Osteoblast (primary cell): Measurements from ENCODE around the gene KIR3DL2. TPM values are rescaled to one million over a fixed set of nuclear protein-coding genes. Genes with fewer than 3 reads are reported as not detected.
"Not testable (repeated sequence)": the region's sequence is repeated elsewhere in the genome, so short reads cannot be mapped to it uniquely, and the experiment has no call there.

Experiments used
- DNase-seq: peaks from one replicate; pipeline ENCODE4 v3.0.0; 2011; ENCODE audit warnings: low spot score, mixed read lengths; ENCODE audit not compliant: insufficient read length; ENCODE audit errors: missing footprints
- H2AFZ ChIP-seq: 2 replicates; pipeline ENCODE4 v1.6.0; 2011; ENCODE audit warnings: mild to moderate bottlenecking, low read length
- H3K27ac ChIP-seq: 2 replicates; pipeline ENCODE4 v1.5.1; 2011; ENCODE audit warnings: mild to moderate bottlenecking, low read depth, low read length, moderate library complexity
- H3K27me3 ChIP-seq: 2 replicates; pipeline ENCODE4 v1.6.0; 2012; ENCODE audit warnings: mild to moderate bottlenecking, control low read depth, inconsistent platforms, low read length, moderate library complexity; ENCODE audit not compliant: insufficient read depth
- H3K36me3 ChIP-seq: 2 replicates; pipeline ENCODE4 v1.5.1; 2011; ENCODE audit warnings: mild to moderate bottlenecking, low read length, control low read depth, moderate library complexity; ENCODE audit not compliant: insufficient read depth
- H3K4me1 ChIP-seq: 2 replicates; pipeline ENCODE4 v1.5.1; 2011; ENCODE audit warnings: mild to moderate bottlenecking, low read length, control low read depth, moderate library complexity; ENCODE audit not compliant: insufficient read depth
- H3K4me2 ChIP-seq: 2 replicates; pipeline ENCODE4 v1.6.0; 2011; ENCODE audit warnings: mild to moderate bottlenecking, low read length; ENCODE audit not compliant: insufficient read depth
- H3K4me3 ChIP-seq: fragments of 200-600 bp; sonication (generic); 3 replicates; pipeline ENCODE4 v1.5.1; 2012; ENCODE audit warnings: mild to moderate bottlenecking, low read length, inconsistent platforms; ENCODE audit not compliant: insufficient read depth
- H3K79me2 ChIP-seq: 2 replicates; pipeline ENCODE4 v1.6.0; 2012; ENCODE audit warnings: mild to moderate bottlenecking, low read length, control low read depth, inconsistent platforms; ENCODE audit not compliant: insufficient read depth
- H3K9me3 ChIP-seq: 2 replicates; pipeline ENCODE4 v1.5.1; 2011; ENCODE audit warnings: low read depth, low read length, control low read depth
- H4K20me1 ChIP-seq: 2 replicates; pipeline ENCODE4 v1.6.0; 2012; ENCODE audit warnings: mild to moderate bottlenecking, low read length, control low read depth; ENCODE audit not compliant: insufficient read depth
- total RNA-seq: library from RNA; depleted of rRNA; stranded (reverse); fragments of >200 nt; gene quantifications from 2 replicates; pipeline ENCODE4 v1.2.3, GENCODE V29; 2012
- TF ChIP-seq, protein P1 (sequence below): IDR thresholded peaks from 2 replicates; pipeline ENCODE4 v1.5.1; 2011; ENCODE audit warnings: mild to moderate bottlenecking, low read depth, low read length, moderate library complexity; ENCODE audit errors: extremely low read depth

KIR3DL2 gene
- total RNA-seq, 1 donor: not detected

- H3K4me1 ChIP-seq: no peaks in the 10 kb centered on the region
- no peaks in the 10 kb centered on the region for H4K20me1 ChIP-seq
- TF ChIP-seq, protein P1, sequence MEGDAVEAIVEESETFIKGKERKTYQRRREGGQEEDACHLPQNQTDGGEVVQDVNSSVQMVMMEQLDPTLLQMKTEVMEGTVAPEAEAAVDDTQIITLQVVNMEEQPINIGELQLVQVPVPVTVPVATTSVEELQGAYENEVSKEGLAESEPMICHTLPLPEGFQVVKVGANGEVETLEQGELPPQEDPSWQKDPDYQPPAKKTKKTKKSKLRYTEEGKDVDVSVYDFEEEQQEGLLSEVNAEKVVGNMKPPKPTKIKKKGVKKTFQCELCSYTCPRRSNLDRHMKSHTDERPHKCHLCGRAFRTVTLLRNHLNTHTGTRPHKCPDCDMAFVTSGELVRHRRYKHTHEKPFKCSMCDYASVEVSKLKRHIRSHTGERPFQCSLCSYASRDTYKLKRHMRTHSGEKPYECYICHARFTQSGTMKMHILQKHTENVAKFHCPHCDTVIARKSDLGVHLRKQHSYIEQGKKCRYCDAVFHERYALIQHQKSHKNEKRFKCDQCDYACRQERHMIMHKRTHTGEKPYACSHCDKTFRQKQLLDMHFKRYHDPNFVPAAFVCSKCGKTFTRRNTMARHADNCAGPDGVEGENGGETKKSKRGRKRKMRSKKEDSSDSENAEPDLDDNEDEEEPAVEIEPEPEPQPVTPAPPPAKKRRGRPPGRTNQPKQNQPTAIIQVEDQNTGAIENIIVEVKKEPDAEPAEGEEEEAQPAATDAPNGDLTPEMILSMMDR: no peak
- H3K36me3 ChIP-seq: no peaks in the 10 kb centered on the region
- H3K79me2 ChIP-seq: no peaks in the 10 kb centered on the region
- no peaks in the 10 kb centered on the region for H3K9me3 ChIP-seq
- H2AFZ ChIP-seq: no peak overlapping the region
- H3K27ac ChIP-seq: no peak overlapping the region
- H3K27me3 ChIP-seq: no peaks in the 10 kb centered on the region
- no peak overlapping the region for H3K4me2 ChIP-seq
- no peak for DNase-seq
- no peak overlapping the region for H3K4me3 ChIP-seq
Observed at GRCh38 chr19:54850930-54851329, 687 bp downstream of the KIR3DL2 start.

GRCh38 chr19:54851353-54851752, 1.1 kb downstream of the KIR3DL2 start:
- Histone ChIP-seq H4K20me1 (no peaks in the 10 kb centered on the region), H3K27me3 (no peaks in the 10 kb centered on the region), H2AFZ (no peak overlapping the region), H3K36me3 (no peaks in the 10 kb centered on the region), H3K9me3 (no peaks in the 10 kb centered on the region), H3K4me2 (no peak overlapping the region), H3K4me1 (no peaks in the 10 kb centered on the region), H3K4me3 (no peak overlapping the region), H3K27ac (no peak overlapping the region), H3K79me2 (no peaks in the 10 kb centered on the region)
- TF ChIP-seq, protein P1: no peak
- DNase-seq: no peak

DNA sequence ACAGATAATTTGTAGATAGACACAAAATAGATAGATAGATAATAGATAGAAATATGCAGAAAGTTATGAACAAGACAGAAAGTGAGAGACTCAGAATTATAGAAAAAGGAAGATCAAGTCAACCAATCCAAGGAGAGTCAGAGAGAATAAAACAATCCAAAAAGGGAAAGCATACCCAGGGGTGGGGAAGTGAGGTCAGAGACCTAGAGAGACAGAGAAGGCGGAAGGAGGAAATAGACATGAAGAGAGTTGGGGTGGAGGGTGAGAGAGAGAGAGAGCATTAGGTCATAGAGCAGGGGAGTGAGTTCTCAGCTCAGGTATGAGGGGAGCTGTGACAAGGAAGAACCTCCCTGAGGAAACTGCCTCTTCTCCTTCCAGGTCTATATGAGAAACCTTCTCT, 5.0 kb downstream of the KIR3DL2 start:
- not testable (repeated sequence) for DNase-seq, H3K36me3 ChIP-seq, H3K4me2 ChIP-seq, H3K27me3 ChIP-seq, H3K4me1 ChIP-seq, H4K20me1 ChIP-seq, H3K4me3 ChIP-seq, H3K9me3 ChIP-seq, H2AFZ ChIP-seq, H3K79me2 ChIP-seq, H3K27ac ChIP-seq

DNA sequence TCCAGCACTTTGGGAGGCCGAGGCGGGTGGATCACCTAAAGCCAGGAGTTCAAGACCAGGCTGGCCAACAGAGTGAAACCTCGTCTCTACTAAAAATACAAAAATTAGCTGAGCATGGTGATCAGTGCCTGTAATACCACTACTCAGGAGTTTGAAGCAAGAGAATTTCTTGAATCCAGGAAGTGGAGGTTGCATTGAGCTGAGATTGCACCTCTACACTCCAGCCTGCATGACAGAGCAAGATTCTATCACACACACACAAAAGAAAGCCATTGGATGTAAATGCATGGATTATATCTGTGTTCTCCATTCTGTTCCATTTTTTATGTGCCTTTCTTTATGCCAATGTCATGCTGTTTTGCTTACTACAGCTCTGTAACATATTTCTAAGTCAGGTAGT, 8.2 kb downstream of the KIR3DL2 start:
- H2AFZ ChIP-seq, H3K4me1 ChIP-seq, H3K27me3 ChIP-seq, H3K4me3 ChIP-seq, H3K4me2 ChIP-seq, H4K20me1 ChIP-seq, H3K9me3 ChIP-seq, DNase-seq, H3K79me2 ChIP-seq, H3K27ac ChIP-seq, H3K36me3 ChIP-seq: not testable (repeated sequence)

- H3K27ac ChIP-seq, H3K79me2 ChIP-seq, H3K36me3 ChIP-seq, H4K20me1 ChIP-seq, H3K27me3 ChIP-seq, H3K4me2 ChIP-seq, DNase-seq, H3K4me3 ChIP-seq, H3K4me1 ChIP-seq, H2AFZ ChIP-seq, H3K9me3 ChIP-seq: not testable (repeated sequence)
Observed at GRCh38 chr19:54859421-54859820, 9.2 kb downstream of the KIR3DL2 start.

DNA sequence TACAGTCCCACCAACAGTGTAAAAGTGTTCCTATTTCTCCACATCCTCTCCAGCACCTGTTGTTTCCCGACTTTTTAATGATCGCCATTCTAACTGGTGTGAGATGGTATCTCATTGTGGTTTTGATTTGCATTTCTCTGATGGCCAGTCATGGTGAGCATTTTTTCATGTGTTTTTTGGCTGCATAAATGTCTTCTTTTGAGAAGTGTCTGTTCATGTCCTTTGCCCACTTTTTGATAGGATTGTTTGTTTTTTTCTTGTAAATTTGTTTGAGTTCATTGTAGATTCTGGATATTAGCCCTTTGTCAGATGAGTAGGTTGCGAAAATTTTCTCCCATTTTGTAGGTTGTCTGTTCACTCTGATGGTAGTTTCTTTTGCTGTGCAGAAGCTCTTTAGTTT, 13.2 kb downstream of the KIR3DL2 start:
- H3K79me2 ChIP-seq, H3K4me3 ChIP-seq, DNase-seq, H3K9me3 ChIP-seq, H3K27ac ChIP-seq, H2AFZ ChIP-seq, H4K20me1 ChIP-seq, H3K36me3 ChIP-seq, H3K27me3 ChIP-seq, H3K4me1 ChIP-seq, H3K4me2 ChIP-seq: not testable (repeated sequence)
